Activated B cell treated with CpG ODN at 0.5 μM for 24 hours (primary cell): ENCODE data around the gene PDCL3. TPM values are rescaled to one million over a fixed set of nuclear protein-coding genes. Genes with fewer than 3 reads are reported as not detected.

Source experiments
- ATAC-seq: fragments of 200-7000 bp; cut with Tn5 transposase; one replicate; pipeline ENCODE4 v1.10.0; 2021; ENCODE audit warnings: low read depth, mild to moderate bottlenecking, moderate library complexity
- CTCF ChIA-PET: fragments of 350-600 bp; sonication (Branson Sonifier 250); formaldehyde crosslinking; loops from one replicate; lab custom pipeline; 2021; ENCODE audit warnings: antibody characterized with exemption; lab: Charles Lee
- POLR2A ChIA-PET: fragments of 350-600 bp; sonication (Branson Sonifier 250); formaldehyde crosslinking; loops from one replicate; lab custom pipeline; 2021; ENCODE audit warnings: antibody characterized with exemption; lab: Charles Lee
- DNase-seq: peaks from one replicate; pipeline ENCODE4 v3.0.0; 2022
- H3K27ac Mint-ChIP-seq: one replicate; pipeline ENCODE4 v1.8.0; 2020; ENCODE audit warnings: mixed read lengths
- H3K27me3 Mint-ChIP-seq: one replicate; pipeline ENCODE4 v1.8.0; 2021; ENCODE audit warnings: mixed read lengths
- H3K36me3 Mint-ChIP-seq: one replicate; pipeline ENCODE4 v1.8.0; 2021; ENCODE audit warnings: low read depth, mixed read lengths
- H3K4me1 Mint-ChIP-seq: one replicate; pipeline ENCODE4 v1.8.0; 2021; ENCODE audit warnings: mixed read lengths
- H3K4me3 Mint-ChIP-seq: one replicate; pipeline ENCODE4 v1.8.0; 2020; ENCODE audit warnings: mild to moderate bottlenecking, mixed read lengths
- H3K9me3 Mint-ChIP-seq: one replicate; pipeline ENCODE4 v1.8.0; 2020; ENCODE audit warnings: mixed read lengths
- intact Hi-C: fragments of 100-400 bp; cut with micrococcal nuclease; formaldehyde crosslinking; loops from one replicate; pipeline ENCODE4 v1.15.1; 2024
- total RNA-seq: library from RNA; stranded (reverse); gene quantifications from 2 replicates; pipeline ENCODE4 v1.2.3, GENCODE V29; 2022
- TF ChIP-seq, protein P1 (sequence below): fragments of 200-600 bp; IDR thresholded peaks from one replicate; pipeline ENCODE4 v1.8.0; 2022; ENCODE audit warnings: antibody characterized with exemption, mild to moderate bottlenecking

Gene PDCL3
- total RNA-seq, 1 donor from 2014 or later = 26.1 TPM

DNA sequence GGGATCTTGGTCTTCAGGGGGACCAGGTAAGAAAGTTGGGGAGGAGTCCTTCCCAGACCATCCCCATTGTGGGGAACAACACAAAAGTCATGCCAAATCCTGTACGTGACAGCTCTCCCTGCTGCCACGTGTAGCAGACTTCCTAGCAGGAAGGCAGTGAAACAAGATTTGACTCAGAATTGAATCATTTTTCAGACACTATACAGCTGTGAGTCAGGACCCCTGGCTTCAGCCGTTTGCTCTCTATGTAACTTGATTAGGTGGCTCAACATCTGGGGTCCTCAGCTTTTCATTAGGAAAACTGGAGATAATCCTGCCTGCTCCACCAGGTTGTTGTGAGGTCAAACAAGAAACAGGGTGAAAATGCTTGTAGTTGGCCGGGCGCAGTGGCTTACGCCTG lies 32.9 kb upstream of the PDCL3 start:
- DNase-seq (no peak), ATAC-seq (no peak)
- ChIA-PET CTCF (no interaction called here), POLR2A (no interaction called here)
- intact Hi-C loops = no loop called here
- TF ChIP-seq, protein P1, sequence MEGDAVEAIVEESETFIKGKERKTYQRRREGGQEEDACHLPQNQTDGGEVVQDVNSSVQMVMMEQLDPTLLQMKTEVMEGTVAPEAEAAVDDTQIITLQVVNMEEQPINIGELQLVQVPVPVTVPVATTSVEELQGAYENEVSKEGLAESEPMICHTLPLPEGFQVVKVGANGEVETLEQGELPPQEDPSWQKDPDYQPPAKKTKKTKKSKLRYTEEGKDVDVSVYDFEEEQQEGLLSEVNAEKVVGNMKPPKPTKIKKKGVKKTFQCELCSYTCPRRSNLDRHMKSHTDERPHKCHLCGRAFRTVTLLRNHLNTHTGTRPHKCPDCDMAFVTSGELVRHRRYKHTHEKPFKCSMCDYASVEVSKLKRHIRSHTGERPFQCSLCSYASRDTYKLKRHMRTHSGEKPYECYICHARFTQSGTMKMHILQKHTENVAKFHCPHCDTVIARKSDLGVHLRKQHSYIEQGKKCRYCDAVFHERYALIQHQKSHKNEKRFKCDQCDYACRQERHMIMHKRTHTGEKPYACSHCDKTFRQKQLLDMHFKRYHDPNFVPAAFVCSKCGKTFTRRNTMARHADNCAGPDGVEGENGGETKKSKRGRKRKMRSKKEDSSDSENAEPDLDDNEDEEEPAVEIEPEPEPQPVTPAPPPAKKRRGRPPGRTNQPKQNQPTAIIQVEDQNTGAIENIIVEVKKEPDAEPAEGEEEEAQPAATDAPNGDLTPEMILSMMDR = no peak
- no peaks in the 10 kb centered on the region for H3K9me3 Mint-ChIP-seq
- no peak overlapping the region for H3K27ac Mint-ChIP-seq
- no peaks in the 10 kb centered on the region for H3K4me1 Mint-ChIP-seq
- H3K36me3 Mint-ChIP-seq = no peaks in the 10 kb centered on the region
- no peak overlapping the region for H3K4me3 Mint-ChIP-seq
- H3K27me3 Mint-ChIP-seq = peaks cover 15% of the 10 kb centered on the region

DNA sequence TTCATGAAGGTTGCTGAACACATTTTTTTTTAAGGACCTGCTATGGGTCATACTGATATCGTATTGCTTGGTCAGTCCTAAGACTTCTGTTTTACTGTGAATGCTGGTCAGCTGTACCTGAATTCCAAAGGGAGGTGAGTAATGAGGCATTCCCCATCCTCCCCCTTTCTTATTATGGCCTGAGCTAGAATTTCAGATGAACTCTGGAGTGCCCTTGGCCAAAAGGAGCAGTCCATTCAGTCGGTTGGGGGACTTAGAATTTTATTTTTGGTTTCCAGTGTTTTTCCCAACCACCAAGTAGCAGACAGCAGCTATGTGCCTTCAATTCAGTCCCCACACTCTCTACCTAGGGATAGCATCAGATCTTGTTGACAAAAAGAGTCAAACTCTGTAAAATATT lies 26.9 kb upstream of the PDCL3 start:
- no peak overlapping the region for H3K4me3 Mint-ChIP-seq
- no peak for DNase-seq
- POLR2A ChIA-PET = no interaction called here
- peaks cover 4% of the 10 kb centered on the region for H3K27me3 Mint-ChIP-seq
- intact Hi-C loops = no loop called here
- no peaks in the 10 kb centered on the region for H3K9me3 Mint-ChIP-seq
- H3K36me3 Mint-ChIP-seq = no peaks in the 10 kb centered on the region
- no peak overlapping the region for H3K27ac Mint-ChIP-seq
- CTCF ChIA-PET = no interaction called here
- H3K4me1 Mint-ChIP-seq = no peaks in the 10 kb centered on the region
- ATAC-seq = no peak
- TF ChIP-seq, protein P1 = no peak

DNA sequence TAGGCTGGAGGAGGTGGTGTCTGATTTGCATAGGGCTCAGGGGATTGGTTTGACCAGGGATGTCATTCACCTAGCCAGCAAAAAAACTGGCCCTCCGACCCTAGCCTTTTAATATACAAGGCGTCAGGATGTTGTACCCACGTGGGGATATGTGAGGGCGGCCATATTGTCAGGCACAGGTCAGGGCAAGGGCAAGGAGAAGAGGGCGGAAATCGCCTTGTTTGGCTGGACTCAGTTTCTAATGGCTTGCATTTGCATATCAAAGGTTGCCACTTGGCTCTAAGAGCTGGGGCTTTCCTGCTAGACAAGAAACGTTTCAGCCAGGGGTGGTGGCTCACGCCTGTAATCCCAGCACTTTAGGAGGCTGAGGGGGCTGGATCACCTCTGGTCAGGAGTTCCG lies 24.9 kb upstream of the PDCL3 start:
- intact Hi-C loops = no loop called here
- Mint-ChIP-seq H3K27me3 (peaks cover 5% of the 10 kb centered on the region), H3K36me3 (no peaks in the 10 kb centered on the region), H3K4me1 (no peaks in the 10 kb centered on the region), H3K27ac (no peak overlapping the region), H3K4me3 (no peak overlapping the region), H3K9me3 (no peaks in the 10 kb centered on the region)
- POLR2A ChIA-PET = no interaction called here
- TF ChIP-seq, protein P1 = no peak
- no peak for DNase-seq
- ATAC-seq = no peak
- CTCF ChIA-PET = no interaction called here

DNA sequence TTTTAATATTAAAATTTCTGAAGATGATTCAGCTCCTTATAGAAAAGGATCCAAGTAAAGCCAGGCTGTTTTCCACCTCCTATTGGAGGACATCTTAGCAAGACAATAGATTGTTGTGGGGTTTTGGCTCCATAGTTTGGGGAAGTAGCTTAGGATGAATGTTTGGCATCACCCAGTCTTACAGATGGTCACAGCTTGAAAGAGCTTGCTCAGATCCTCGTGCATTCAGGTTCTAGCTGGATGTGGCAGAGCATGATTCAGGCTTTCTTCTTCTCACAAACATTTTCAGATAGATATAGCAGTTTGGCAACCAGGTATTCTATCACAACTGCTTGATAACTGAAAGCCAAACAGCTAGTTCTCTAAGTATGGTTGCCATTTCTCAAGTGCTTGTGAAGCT lies 23.6 kb upstream of the PDCL3 start:
- intact Hi-C loops = no loop called here
- H3K4me1 Mint-ChIP-seq = no peaks in the 10 kb centered on the region
- CTCF ChIA-PET = no interaction called here

DNA sequence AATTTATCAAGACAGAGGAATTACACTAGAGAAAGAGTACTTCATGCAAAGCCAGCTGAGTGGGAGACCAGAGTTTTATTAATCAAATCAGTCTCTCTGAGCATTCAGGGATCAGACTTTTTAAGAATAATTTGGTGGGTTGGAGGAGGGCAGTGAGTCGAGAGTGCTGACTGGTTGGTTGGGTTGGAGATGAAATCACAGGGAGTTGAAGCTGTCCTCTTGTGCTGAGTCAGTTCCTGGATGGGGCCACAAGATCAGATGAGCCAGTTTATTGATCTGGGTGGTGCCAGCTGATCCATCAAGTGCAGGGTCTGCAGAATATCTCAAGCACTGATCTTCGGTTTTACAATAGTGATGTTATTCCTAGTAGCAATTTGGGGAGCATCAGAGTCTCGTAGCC lies 21.4 kb upstream of the PDCL3 start:
- no peak for DNase-seq
- Mint-ChIP-seq H3K36me3 (no peaks in the 10 kb centered on the region), H3K27me3 (peaks cover 3% of the 10 kb centered on the region), H3K4me1 (no peaks in the 10 kb centered on the region), H3K4me3 (no peak overlapping the region), H3K27ac (no peak overlapping the region), H3K9me3 (no peaks in the 10 kb centered on the region)
- no peak for ATAC-seq
- TF ChIP-seq, protein P1 = no peak
- intact Hi-C loops = no loop called here
- POLR2A ChIA-PET = interaction anchor here (0.7 kb wide), 1 partner anchor 15 kb away, joined by 12 read pairs; no protein-coding TSS in a partner anchor
- CTCF ChIA-PET = interaction anchor here (1.4 kb wide), 1 partner anchor 279 kb away, joined by 3 read pairs; no protein-coding TSS in a partner anchor

More for the DNA sequence above, 23.6 kb upstream of the PDCL3 start:
- TF ChIP-seq, protein P1 = no peak
- Mint-ChIP-seq H3K27ac (no peak overlapping the region), H3K36me3 (no peaks in the 10 kb centered on the region), H3K27me3 (peaks cover 2% of the 10 kb centered on the region), H3K9me3 (no peaks in the 10 kb centered on the region), H3K4me3 (no peak overlapping the region)
- DNase-seq (no peak), ATAC-seq (no peak)
- POLR2A ChIA-PET = interaction anchor here (0.6 kb wide), 1 partner anchor 108 kb away, joined by 3 read pairs; no protein-coding TSS in a partner anchor
